Urinary bladder (tissue), 4 donors: ENCODE results near the gene PLXND1. TPM values are rescaled to one million over a fixed set of nuclear protein-coding genes. Genes with fewer than 3 reads are reported as not detected.
A peak's percentile ranks its signal among the peaks of the same experiment; 100 is the strongest.

Experiments
- DNase-seq: peaks from one replicate; pipeline ENCODE4 v3.0.0-alpha.2; 2015; ENCODE audit errors: extremely low spot score
- H3K27ac ChIP-seq: one replicate; pipeline ENCODE4 v1.5.1; 2013; ENCODE audit warnings: low read depth, mild to moderate bottlenecking, moderate library complexity
- H3K36me3 ChIP-seq: one replicate; pipeline ENCODE4 v1.6.1; 2013; ENCODE audit warnings: mild to moderate bottlenecking, moderate library complexity; ENCODE audit not compliant: insufficient read depth
- H3K4me1 ChIP-seq: one replicate; pipeline ENCODE4 v1.6.1; 2013; ENCODE audit warnings: mild to moderate bottlenecking, moderate library complexity; ENCODE audit not compliant: insufficient read depth
- H3K4me3 ChIP-seq: one replicate; pipeline ENCODE4 v1.5.1; 2013; ENCODE audit warnings: low read depth, low read length
- WGBS: extraction: QIAGEN DNeasy Blood & Tissue Kit; methylation state at CpG from one replicate; pipeline ENCODE4 v1.1.7; 2013; 5-methylcytosine and 5-hydroxymethylcytosine counted together
- polyA plus RNA-seq: library from polyadenylated mRNA; stranded (reverse); fragments of 200-250 nt; gene quantifications from one replicate; pipeline ENCODE4 v1.2.3, GENCODE V29; 2013
- total RNA-seq: library from RNA; depleted of rRNA; stranded (reverse); fragments of >200 nt; gene quantifications from one replicate; pipeline ENCODE4 v1.2.3, GENCODE V29; 2014
- donor health status: healthy with polysubstance abuse.
- donor health status: healthy.

Gene PLXND1
- total and polyA plus RNA-seq, 2 donors = 70.3 to 126 TPM

DNA sequence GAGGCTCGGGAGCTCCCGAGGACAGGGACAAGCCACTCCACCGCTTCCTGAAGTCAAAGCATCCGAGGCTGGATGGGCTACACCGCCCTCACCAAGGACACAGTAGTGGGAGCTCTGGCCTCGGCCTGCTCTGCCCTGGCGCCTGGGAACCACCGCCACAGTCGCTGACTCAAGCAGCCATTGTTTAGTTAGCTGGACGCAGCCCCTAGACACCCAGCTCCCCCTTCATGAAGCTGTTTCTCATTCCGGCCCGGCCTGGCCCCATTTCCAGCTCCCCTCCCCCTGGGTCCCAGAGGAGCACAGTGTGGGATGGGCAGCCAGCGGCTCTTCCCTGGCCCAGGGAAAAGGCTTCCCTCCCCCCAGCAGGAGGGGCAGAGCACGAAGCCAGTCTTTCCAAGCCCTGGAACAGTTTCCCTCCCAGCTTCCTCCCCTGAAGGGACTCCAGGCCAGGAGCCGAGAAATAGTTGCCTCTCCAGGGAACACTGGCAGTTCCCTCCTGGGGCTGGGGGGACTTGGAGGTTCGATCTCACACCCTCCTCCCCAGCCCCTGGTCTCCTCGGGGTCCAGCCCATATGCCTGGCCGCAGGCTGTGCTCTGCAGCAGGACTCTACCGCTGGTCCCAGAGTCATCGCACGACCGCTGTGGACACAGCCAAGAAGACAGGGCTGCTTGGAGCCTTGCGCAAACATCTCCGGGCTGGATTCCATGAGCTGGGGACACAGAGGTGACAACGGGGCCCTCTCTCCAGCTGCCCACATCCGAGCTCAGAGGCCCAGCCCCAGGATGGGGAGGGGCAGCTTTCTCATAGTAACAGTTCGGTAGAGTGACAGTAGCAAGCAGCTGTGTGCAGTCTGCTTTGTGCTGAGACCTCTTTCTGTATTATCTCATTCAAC lies 10.0 kb downstream of the PLXND1 start:
- no peak for DNase-seq
- no peaks in the 10 kb centered on the region for H3K36me3 ChIP-seq
- WGBS = 23% methylated on average over 27 of the region's 27 CpGs
- H3K4me3 ChIP-seq = no peak overlapping the region
- H3K27ac ChIP-seq = peak overlapping the region; percentile 83
- H3K4me1 ChIP-seq = peaks cover 1% of the 10 kb centered on the region

DNA sequence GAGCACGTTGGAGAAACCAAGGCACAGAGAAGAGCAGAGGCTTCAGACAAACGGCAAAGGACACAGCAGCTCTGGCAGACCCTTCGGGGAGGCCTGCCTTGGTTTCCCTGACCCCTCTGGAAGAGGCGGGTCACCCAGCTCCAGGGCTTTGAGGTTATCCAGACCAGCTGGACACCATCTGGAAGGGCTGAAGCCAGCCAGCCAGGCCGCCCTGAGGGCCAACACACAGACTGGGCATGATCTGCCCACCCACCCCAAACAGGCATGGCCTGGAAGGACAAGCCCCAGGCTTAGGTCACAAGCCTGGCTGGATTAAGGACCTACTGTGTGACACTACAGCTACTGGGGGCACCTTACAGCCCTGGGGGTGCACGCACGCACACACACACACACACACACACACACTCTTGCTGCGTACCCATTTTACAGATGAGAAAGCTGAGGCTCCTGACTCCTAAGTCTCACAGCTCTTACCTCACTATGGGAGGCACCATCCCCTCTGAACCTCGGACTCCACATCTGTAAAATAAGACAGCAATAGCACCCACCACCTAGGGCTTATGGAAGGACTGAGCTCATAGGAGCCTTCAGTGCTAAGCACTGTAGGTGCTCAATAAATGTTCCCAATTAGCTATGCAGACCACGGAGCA lies 10.8 kb downstream of the PLXND1 start:
- no peaks in the 10 kb centered on the region for H3K36me3 ChIP-seq
- WGBS = 60% methylated on average over 10 of the region's 10 CpGs
- H3K4me3 ChIP-seq = no peak overlapping the region
- peaks cover 1% of the 10 kb centered on the region for H3K4me1 ChIP-seq
- peak overlapping the region; percentile 83 for H3K27ac ChIP-seq
- no peak for DNase-seq

- H3K4me3 ChIP-seq = no peak overlapping the region
- WGBS = 85% methylated on average over 6 of the region's 6 CpGs
- peaks cover 1% of the 10 kb centered on the region for H3K4me1 ChIP-seq
- H3K36me3 ChIP-seq = no peaks in the 10 kb centered on the region
- peak overlapping the region; percentile 83 for H3K27ac ChIP-seq
- no peak for DNase-seq
These were observed 11.5 kb downstream of the PLXND1 start for GRCh38 chr3:129594907-129595390.

GRCh38 chr3:129594409-129594808 lies 12.1 kb downstream of the PLXND1 start:
- H3K27ac ChIP-seq = no peak overlapping the region
- no peaks in the 10 kb centered on the region for H3K36me3 ChIP-seq
- H3K4me1 ChIP-seq = peaks cover 1% of the 10 kb centered on the region
- DNase-seq = no peak
- WGBS = 54% methylated on average over 10 of the region's 10 CpGs
- H3K4me3 ChIP-seq = no peak overlapping the region

DNA sequence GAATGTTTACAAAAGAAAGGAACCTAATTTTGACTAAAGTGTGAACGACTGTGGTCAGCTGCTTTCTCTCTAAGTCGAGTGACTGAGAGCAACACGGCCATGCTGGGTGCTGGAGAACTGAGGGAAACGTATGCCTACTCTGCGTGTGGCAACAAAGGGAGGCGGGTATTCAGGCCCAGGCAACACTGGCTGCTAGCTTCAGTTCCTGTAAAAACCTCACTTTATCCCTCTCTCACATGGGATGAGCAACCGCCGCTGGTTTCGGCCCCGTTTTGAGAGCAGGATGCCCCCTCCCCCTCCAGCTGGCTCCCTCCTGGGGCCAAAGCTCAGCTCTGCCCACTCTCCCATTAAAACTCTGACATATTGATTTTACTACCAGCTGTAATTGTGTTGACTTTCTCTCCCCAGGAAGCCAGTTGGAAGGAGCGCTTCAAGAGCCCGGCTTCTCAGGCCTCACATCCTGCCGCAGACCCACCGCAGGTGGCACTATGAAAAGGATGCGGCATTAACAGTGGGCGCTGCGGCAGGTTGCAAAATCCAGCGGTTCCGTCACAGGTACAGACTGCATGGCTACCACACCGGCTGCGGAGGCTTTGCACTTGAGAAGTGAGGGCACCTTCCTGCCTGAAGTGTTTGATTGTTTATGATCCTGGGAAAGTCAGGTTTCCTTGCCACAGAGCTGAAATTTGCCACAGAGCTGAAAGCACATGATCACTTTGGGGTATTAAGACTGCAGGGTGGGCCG lies 12.7 kb downstream of the PLXND1 start:
- Histone ChIP-seq H3K4me3 (no peak overlapping the region), H3K27ac (no peak overlapping the region), H3K4me1 (peaks cover 1% of the 10 kb centered on the region), H3K36me3 (no peaks in the 10 kb centered on the region)
- no peak for DNase-seq
- 67% methylated on average over 22 of the region's 22 CpGs for WGBS

DNA sequence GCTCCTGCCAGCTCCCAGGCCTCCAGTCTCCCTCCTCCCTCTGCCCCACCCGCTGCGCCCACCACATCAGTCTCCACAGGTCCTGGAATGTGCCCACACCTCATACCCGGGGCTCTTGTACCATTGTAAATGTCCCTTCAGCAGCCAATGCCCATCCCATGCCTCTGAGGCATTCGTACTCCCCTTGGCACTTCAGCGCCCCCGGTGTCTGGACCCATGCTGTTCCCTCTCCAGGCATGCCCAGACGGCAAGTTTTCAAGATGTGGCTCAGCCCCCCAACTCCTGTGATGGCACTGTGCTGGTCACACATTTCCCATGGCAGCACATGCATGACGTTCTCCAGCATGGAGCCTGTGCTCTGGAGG lies 13.3 kb downstream of the PLXND1 start:
- Histone ChIP-seq H3K4me3 (no peak overlapping the region), H3K27ac (peak overlapping the region; percentile 3), H3K36me3 (no peaks in the 10 kb centered on the region), H3K4me1 (peaks cover 1% of the 10 kb centered on the region)
- 77% methylated on average over 8 of the region's 8 CpGs for WGBS
- DNase-seq = no peak

GRCh38 chr3:129592381-129593131 lies 13.9 kb downstream of the PLXND1 start:
- H3K4me1 ChIP-seq = peaks cover 1% of the 10 kb centered on the region
- 40% methylated on average over 26 of the region's 26 CpGs for WGBS
- peak overlapping the region; percentile 3 for H3K27ac ChIP-seq
- H3K36me3 ChIP-seq = no peaks in the 10 kb centered on the region
- H3K4me3 ChIP-seq = no peak overlapping the region
- no peak for DNase-seq

- Histone ChIP-seq H3K36me3 (no peaks in the 10 kb centered on the region), H3K4me1 (peaks cover 1% of the 10 kb centered on the region), H3K4me3 (no peak overlapping the region), H3K27ac (no peak overlapping the region)
- WGBS = 81% methylated on average over 8 of the region's 8 CpGs
- DNase-seq = no peak
These were observed 14.5 kb downstream of the PLXND1 start for GRCh38 chr3:129591932-129592331.

DNA sequence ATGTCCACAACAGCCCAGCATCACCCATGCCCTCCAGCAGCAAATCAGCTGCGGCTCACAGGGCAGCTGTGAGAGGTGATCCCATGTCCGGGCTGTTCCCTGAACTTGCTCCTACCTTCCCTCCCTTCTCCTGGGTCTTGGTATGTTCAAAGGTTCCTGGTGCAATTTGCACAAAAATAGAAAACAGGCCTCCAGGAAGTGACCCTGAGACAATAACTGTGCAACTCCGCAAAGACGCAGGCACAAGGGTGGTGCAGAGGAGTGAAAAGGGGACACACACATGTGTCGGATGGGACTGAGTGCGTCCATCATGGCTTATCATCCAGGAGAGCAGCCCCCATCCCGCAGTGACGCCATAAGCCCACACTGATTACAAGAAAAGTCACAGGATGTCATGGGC lies 16.3 kb downstream of the PLXND1 start:
- H3K4me1 ChIP-seq = peaks cover 1% of the 10 kb centered on the region
- WGBS = 71% methylated on average over 8 of the region's 8 CpGs
- H3K4me3 ChIP-seq = no peak overlapping the region
- no peak overlapping the region for H3K27ac ChIP-seq
- no peak for DNase-seq
- no peaks in the 10 kb centered on the region for H3K36me3 ChIP-seq

DNA sequence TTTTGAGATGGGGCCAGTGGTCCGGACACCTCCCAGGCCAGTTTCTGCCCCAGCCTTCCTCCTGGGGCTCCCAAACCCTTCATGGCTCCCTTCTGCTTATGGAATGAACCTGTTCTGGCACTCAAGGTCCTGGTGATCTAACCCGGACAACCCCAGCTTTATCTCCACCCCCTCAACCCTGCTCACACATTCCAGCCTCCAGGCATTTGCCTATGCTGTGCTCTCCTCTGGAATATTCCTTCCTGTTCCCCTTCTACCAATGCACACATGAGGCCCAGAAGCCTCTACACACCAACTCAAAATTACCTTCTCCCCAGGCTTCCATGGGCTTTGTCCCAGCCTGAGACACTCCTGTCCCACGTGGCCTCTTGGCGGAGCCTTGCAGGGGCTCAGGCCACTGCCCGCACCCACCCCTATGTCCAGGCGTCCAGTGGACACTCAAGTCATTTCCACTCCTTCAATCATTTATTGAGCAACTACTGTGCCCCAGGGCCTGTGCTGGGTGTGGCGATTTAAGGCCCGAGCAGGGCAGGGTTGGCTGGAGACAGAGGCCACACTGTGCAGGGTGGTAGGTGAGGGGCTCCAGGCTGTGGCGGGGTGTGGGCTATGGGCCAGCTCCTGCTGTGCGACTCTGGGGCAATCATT lies 18.8 kb downstream of the PLXND1 start:
- Histone ChIP-seq H3K27ac (no peak overlapping the region), H3K36me3 (no peaks in the 10 kb centered on the region), H3K4me1 (no peaks in the 10 kb centered on the region), H3K4me3 (no peak overlapping the region)
- DNase-seq = no peak
- 85% methylated on average over 10 of the region's 10 CpGs for WGBS

- Histone ChIP-seq H3K4me3 (no peak overlapping the region), H3K27ac (no peak overlapping the region), H3K36me3 (no peaks in the 10 kb centered on the region), H3K4me1 (no peaks in the 10 kb centered on the region)
- DNase-seq = no peak
- WGBS = 51% methylated on average over 17 of the region's 17 CpGs
These were observed 19.6 kb downstream of the PLXND1 start for GRCh38 chr3:129586746-129587430.

- Histone ChIP-seq H3K4me3 (no peak overlapping the region), H3K36me3 (no peaks in the 10 kb centered on the region), H3K27ac (no peak overlapping the region), H3K4me1 (no peaks in the 10 kb centered on the region)
- DNase-seq = no peak
- 95% methylated on average over 27 of the region's 27 CpGs for WGBS
These were observed 20.4 kb downstream of the PLXND1 start for GRCh38 chr3:129585949-129586657.
